NB4 (cell line): Measurements from ENCODE around the gene ZAP70.

Source experiments
- DNase-seq: peaks from one replicate; pipeline ENCODE4 v3.0.0; 2010; ENCODE audit warnings: low read depth
- H3K4me3 ChIP-seq: one replicate; pipeline ENCODE4 v1.5.1; 2011; ENCODE audit warnings: mild to moderate bottlenecking, low read depth, low read length, moderate library complexity
- CTCF ChIP-seq: IDR thresholded peaks from one replicate; pipeline ENCODE4 v1.5.1; 2012; ENCODE audit warnings: low read depth, low read length
- MAX ChIP-seq: IDR thresholded peaks from 2 replicates; pipeline ENCODE4 v1.6.1; 2011; ENCODE audit warnings: low read depth, low read length
- MYC ChIP-seq: IDR thresholded peaks from 2 replicates; pipeline ENCODE4 v1.6.1; 2011; ENCODE audit warnings: low read depth, low read length
- POLR2A ChIP-seq: IDR thresholded peaks from 2 replicates; pipeline ENCODE4 v1.6.1; 2011; ENCODE audit warnings: mild to moderate bottlenecking; ENCODE audit not compliant: insufficient read length; ENCODE audit errors: extremely low read depth

ZAP70 gene

GRCh38 chr2:97728091-97728731 is 14.8 kb downstream of the ZAP70 start:
- TF ChIP-seq MAX, result no peak
- TF ChIP-seq POLR2A, result no peak
- TF ChIP-seq MYC, result no peak
- TF ChIP-seq CTCF, result no peak
- no peak for DNase-seq
- H3K4me3 ChIP-seq, result no peak overlapping the region

GRCh38 chr2:97730245-97730644 is 16.9 kb downstream of the ZAP70 start:
- no peak for DNase-seq
- TF ChIP-seq MAX, result no peak
- no peak for TF ChIP-seq CTCF
- no peak for TF ChIP-seq POLR2A
- no peak for TF ChIP-seq MYC
- H3K4me3 ChIP-seq, result no peak overlapping the region

- no peak for TF ChIP-seq MYC
- no peak for TF ChIP-seq POLR2A
- no peak overlapping the region for H3K4me3 ChIP-seq
- DNase-seq, result no peak
Measured at GRCh38 chr2:97731274-97732020, 18.1 kb downstream of the ZAP70 start.

- TF ChIP-seq POLR2A (no peak), MAX (no peak), MYC (no peak), CTCF (no peak)
- H3K4me3 ChIP-seq, result no peak overlapping the region
- no peak for DNase-seq
Measured at GRCh38 chr2:97732436-97733340, 19.3 kb downstream of the ZAP70 start.

GRCh38 chr2:97733341-97734035 is 20.1 kb downstream of the ZAP70 start:
- DNase-seq, result no peak
- TF ChIP-seq MYC, result no peak
- no peak for TF ChIP-seq POLR2A
- TF ChIP-seq MAX, result no peak
- TF ChIP-seq CTCF, result no peak

More at GRCh38 chr2:97733341-97734035, 20.1 kb downstream of the ZAP70 start:
- no peak overlapping the region for H3K4me3 ChIP-seq
